Mesothelial cell of epicardium (in vitro differentiated cells): ENCODE data around the gene PRDM4. TPM values are rescaled to one million over a fixed set of nuclear protein-coding genes. Genes with fewer than 3 reads are reported as not detected.

Source experiments
- DNase-seq, 2 experiments: peaks; one replicate each; pipeline ENCODE4 v3.0.0; 2021; ENCODE audit warnings: low spot score in 2 of 2; ENCODE audit not compliant: unreplicated experiment in 2 of 2
- H3K27ac Mint-ChIP-seq: 2 replicates; pipeline ENCODE4 v1.8.0; 2021; ENCODE audit warnings: mixed read lengths
- H3K27me3 Mint-ChIP-seq: 2 replicates; pipeline ENCODE4 v1.8.0; 2021; ENCODE audit warnings: low read depth, mixed read lengths
- H3K36me3 Mint-ChIP-seq: 2 replicates; pipeline ENCODE4 v1.8.0; 2021; ENCODE audit warnings: mixed read lengths
- H3K4me1 Mint-ChIP-seq: 2 replicates; pipeline ENCODE4 v1.8.0; 2021; ENCODE audit warnings: mixed read lengths
- H3K4me3 Mint-ChIP-seq: 2 replicates; pipeline ENCODE4 v1.8.0; 2021; ENCODE audit warnings: mild to moderate bottlenecking, moderate library complexity, mixed read lengths
- H3K9me3 Mint-ChIP-seq: 2 replicates; pipeline ENCODE4 v1.8.0; 2021; ENCODE audit warnings: mixed read lengths
- total RNA-seq: library from RNA; stranded (reverse); gene quantifications from 3 replicates; pipeline ENCODE4 v1.2.1, GENCODE V29; 2021
- TF ChIP-seq, protein P1 (sequence below): fragments of 200-600 bp; sonication (generic); IDR thresholded peaks from one replicate; pipeline ENCODE4 v1.5.0; 2021; ENCODE audit warnings: antibody characterized with exemption; ENCODE audit not compliant: unreplicated experiment

Gene PRDM4
- total RNA-seq, 1 donor from 2014 or later: 35.1 TPM

DNA sequence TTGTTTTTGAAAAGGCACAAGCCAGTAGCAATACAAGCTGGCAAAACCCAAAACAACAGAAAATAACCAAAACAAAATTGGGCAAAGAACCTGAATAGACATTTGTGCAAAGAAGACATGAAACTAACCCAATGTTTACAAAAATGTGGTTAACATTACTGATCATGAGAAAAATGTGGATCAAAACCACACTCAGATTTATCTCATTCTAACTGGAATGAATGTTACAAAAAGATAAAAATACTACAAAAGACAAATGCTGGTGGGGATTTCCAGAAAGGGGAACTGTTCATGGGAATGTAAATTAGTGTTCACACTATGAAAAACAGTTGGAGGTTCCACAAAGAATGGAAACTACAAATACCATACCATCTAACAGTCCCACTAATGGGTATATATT is 40.2 kb upstream of the PRDM4 start:
- Mint-ChIP-seq H3K27me3 (peaks cover 27% of the 10 kb centered on the region), H3K4me3 (no peak overlapping the region), H3K4me1 (no peaks in the 10 kb centered on the region), H3K9me3 (no peaks in the 10 kb centered on the region), H3K36me3 (no peaks in the 10 kb centered on the region), H3K27ac (no peak overlapping the region)
- DNase-seq: no peak
- TF ChIP-seq, protein P1, sequence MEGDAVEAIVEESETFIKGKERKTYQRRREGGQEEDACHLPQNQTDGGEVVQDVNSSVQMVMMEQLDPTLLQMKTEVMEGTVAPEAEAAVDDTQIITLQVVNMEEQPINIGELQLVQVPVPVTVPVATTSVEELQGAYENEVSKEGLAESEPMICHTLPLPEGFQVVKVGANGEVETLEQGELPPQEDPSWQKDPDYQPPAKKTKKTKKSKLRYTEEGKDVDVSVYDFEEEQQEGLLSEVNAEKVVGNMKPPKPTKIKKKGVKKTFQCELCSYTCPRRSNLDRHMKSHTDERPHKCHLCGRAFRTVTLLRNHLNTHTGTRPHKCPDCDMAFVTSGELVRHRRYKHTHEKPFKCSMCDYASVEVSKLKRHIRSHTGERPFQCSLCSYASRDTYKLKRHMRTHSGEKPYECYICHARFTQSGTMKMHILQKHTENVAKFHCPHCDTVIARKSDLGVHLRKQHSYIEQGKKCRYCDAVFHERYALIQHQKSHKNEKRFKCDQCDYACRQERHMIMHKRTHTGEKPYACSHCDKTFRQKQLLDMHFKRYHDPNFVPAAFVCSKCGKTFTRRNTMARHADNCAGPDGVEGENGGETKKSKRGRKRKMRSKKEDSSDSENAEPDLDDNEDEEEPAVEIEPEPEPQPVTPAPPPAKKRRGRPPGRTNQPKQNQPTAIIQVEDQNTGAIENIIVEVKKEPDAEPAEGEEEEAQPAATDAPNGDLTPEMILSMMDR: no peak

DNA sequence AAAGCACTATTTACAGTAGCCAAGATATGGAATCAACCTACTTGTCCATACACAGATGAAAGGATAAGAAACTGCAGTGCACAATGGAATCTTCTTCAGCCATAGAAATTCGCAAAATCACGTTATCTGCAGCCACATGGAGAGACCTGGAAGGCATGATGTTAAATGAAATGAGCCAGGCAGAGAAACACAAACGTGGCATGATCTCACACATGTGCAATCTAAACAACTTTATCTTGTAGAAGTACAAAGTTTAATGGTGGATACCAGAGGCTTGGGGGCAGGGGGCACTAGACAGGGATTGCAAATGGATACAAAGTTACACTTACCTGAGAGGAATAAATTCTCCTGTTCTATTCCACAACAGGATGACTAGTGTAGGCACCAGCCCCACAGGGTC is 37.6 kb upstream of the PRDM4 start:
- TF ChIP-seq, protein P1: no peak
- no peak for DNase-seq
- peaks cover 40% of the 10 kb centered on the region for H3K27me3 Mint-ChIP-seq

DNA sequence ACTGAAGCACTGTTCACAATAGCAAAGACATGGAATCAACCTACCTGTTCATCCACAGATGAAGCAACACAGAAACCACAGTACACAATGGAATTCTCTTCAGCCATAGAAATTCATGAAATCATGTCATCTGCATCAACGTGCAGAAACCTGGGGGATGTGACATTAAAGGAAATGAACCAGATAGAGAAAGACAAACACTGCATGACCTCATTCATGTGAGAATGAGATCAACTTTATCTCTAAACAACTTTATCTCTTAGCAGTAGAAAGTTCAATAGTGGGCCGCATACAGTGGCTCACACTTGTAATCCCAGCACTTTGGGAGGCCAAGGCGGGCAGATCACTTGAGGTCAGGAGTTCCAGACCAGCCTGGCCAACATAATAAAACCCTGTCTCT is 33.5 kb upstream of the PRDM4 start:
- TF ChIP-seq, protein P1: no peak
- H3K27me3 Mint-ChIP-seq: peaks cover 35% of the 10 kb centered on the region
- H3K9me3 Mint-ChIP-seq: peaks cover 8% of the 10 kb centered on the region
- DNase-seq: no peak
- no peak overlapping the region for H3K4me3 Mint-ChIP-seq
- H3K4me1 Mint-ChIP-seq: no peaks in the 10 kb centered on the region
- H3K36me3 Mint-ChIP-seq: peaks cover 1% of the 10 kb centered on the region
- no peak overlapping the region for H3K27ac Mint-ChIP-seq

More for the DNA sequence above, 37.6 kb upstream of the PRDM4 start:
- Mint-ChIP-seq H3K4me3 (no peak overlapping the region), H3K4me1 (no peaks in the 10 kb centered on the region), H3K9me3 (no peaks in the 10 kb centered on the region), H3K27ac (no peak overlapping the region), H3K36me3 (no peaks in the 10 kb centered on the region)

DNA sequence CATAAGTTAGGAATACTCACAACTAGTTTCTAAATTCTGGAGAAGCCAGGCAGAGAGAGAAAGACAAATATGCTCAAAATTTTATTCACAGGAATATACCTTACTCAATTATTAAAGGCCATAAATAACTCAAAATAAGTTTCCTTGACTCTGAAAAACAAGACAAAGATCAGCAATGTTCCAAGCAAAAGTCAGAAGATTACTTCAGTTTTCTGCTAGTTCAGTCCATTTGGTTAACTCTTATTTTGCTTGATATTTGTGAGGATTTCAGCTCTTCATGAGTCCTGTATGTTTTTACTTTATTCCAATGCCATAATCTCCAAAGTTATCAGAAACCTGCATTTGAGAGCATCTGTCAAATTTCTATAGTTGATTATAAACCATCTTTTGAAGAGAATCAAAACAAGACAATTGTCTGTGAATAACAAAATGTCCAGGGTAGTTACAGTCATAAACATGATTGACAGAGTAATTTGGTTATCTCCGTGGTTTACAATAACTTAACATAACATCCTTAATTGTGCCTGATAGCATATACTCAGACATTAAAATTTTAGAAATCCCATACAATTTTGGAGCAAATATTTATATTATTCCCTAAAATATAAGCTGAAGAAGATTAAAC is 30.6 kb upstream of the PRDM4 start:
- H3K27me3 Mint-ChIP-seq: peaks cover 23% of the 10 kb centered on the region
- no peak overlapping the region for H3K4me3 Mint-ChIP-seq
- H3K27ac Mint-ChIP-seq: no peak overlapping the region
- H3K4me1 Mint-ChIP-seq: peaks cover 1% of the 10 kb centered on the region
- H3K9me3 Mint-ChIP-seq: peaks cover 8% of the 10 kb centered on the region
- peaks cover 1% of the 10 kb centered on the region for H3K36me3 Mint-ChIP-seq
- DNase-seq: no peak
- TF ChIP-seq, protein P1: no peak

DNA sequence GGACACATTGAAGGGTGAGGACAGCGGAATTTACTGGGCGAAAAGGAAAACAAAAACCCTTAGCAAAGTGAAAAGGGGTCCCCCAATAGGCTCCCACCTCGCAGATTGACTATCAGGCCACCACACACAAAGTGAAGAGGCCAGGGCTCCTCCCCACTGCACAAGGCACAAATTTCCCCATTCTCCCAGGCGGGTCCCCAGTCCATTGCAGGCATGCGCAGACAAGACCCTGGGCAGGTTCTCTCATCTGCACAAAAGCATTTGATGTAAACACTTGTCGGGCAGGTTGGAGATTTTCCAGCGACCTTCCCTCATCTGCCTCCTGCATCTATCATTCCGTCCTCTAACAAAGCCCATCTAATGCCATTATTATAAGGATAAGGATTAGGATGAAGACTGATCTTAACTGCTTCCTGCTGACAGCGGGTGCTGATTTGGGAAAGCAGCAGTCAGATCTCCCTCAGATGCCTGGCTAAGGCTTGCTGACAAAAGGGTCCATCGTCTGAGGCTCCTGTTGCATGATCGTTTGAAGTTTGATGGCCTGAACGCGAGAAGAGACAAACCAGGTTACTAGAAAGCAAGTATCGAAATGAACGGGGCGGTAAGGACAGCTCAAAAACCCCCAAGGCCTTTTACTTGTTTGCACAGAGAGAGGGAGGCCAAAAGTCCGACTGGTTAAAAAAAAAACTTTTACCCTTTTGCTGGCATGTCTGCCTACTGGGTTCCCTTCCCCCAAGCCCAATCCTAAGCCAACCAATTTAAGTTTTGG is 27.9 kb upstream of the PRDM4 start:
- Mint-ChIP-seq H3K4me3 (no peak overlapping the region), H3K9me3 (peaks cover 8% of the 10 kb centered on the region), H3K27me3 (peaks cover 3% of the 10 kb centered on the region), H3K27ac (no peak overlapping the region), H3K4me1 (peaks cover 1% of the 10 kb centered on the region), H3K36me3 (peaks cover 1% of the 10 kb centered on the region)
- TF ChIP-seq, protein P1: no peak
- no peak for DNase-seq
